ENCODE results near the gene BCO2.

- TF ChIP-seq CTCF (conservative IDR thresholded peaks at IDR 0.05) (no peak), ZFX (IDR thresholded peaks at IDR 0.05) (no peak)
Observed at GRCh38 chr11:112238041-112238440, 62.7 kb downstream of the BCO2 start.

All from C4-2B (cell line).